H9 (cell line): Measurements from ENCODE around the gene TMEM205. TPM values are rescaled to one million over a fixed set of nuclear protein-coding genes. Genes with fewer than 3 reads are reported as not detected.
A peak's percentile ranks its signal among the peaks of the same experiment; 100 is the strongest.

ENCODE experiments used
- DNase-seq: peaks from one replicate; pipeline ENCODE4 v3.0.0-alpha.2; 2017
- H2AFZ ChIP-seq: one replicate; pipeline ENCODE4 v1.6.1; 2013; ENCODE audit warnings: mild to moderate bottlenecking, low read length, control low read depth, moderate library complexity
- H2AK5ac ChIP-seq: 2 replicates; pipeline ENCODE4 v1.6.1; 2013; ENCODE audit warnings: low read length, control low read depth, mixed read lengths; ENCODE audit not compliant: insufficient read length
- H2BK120ac ChIP-seq: one replicate; pipeline ENCODE4 v1.6.1; 2013; ENCODE audit warnings: low read depth, mild to moderate bottlenecking, low read length, control low read depth, inconsistent platforms; ENCODE audit not compliant: poor library complexity, severe bottlenecking
- H2BK12ac ChIP-seq: 2 replicates; pipeline ENCODE4 v1.6.1; 2013; ENCODE audit warnings: low read length, control low read depth, mixed read lengths, low read depth; ENCODE audit not compliant: insufficient read length
- H2BK15ac ChIP-seq: 2 replicates; pipeline ENCODE4 v1.6.1; 2013; ENCODE audit warnings: low read depth, low read length, control low read depth
- H2BK20ac ChIP-seq: one replicate; pipeline ENCODE4 v1.6.1; 2013; ENCODE audit warnings: low read depth, mild to moderate bottlenecking, low read length, control low read depth, inconsistent platforms; ENCODE audit not compliant: poor library complexity, severe bottlenecking
- H2BK5ac ChIP-seq: 2 replicates; pipeline ENCODE4 v1.6.1; 2013; ENCODE audit warnings: low read length, control low read depth, mixed read lengths; ENCODE audit not compliant: insufficient read length
- H3K14ac ChIP-seq: 2 replicates; pipeline ENCODE4 v1.6.1; 2013; ENCODE audit warnings: low read length, control low read depth; ENCODE audit not compliant: insufficient read depth
- H3K18ac ChIP-seq: 2 replicates; pipeline ENCODE4 v1.6.1; 2013; ENCODE audit warnings: low read depth, mild to moderate bottlenecking, mixed read lengths, low read length, control low read depth; ENCODE audit not compliant: insufficient read length
- H3K23ac ChIP-seq: 2 replicates; pipeline ENCODE4 v1.6.1; 2013; ENCODE audit warnings: low read length, control low read depth, mixed read lengths, low read depth; ENCODE audit not compliant: insufficient read length
- H3K23me2 ChIP-seq: 2 replicates; pipeline ENCODE4 v1.6.1; 2013; ENCODE audit warnings: low read depth, mild to moderate bottlenecking, mixed read lengths, low read length, control low read depth; ENCODE audit not compliant: insufficient read length, poor library complexity, severe bottlenecking
- H3K27ac ChIP-seq: 2 replicates; pipeline ENCODE4 v1.5.1; 2013; ENCODE audit warnings: low read length, control low read depth, mixed read lengths, low read depth; ENCODE audit not compliant: insufficient read length
- H3K27me3 ChIP-seq: 2 replicates; pipeline ENCODE4 v1.6.1; 2013; ENCODE audit warnings: low read length, control low read depth, inconsistent platforms; ENCODE audit not compliant: insufficient read depth
- H3K4ac ChIP-seq: 2 replicates; pipeline ENCODE4 v1.6.1; 2013; ENCODE audit warnings: low read depth, mild to moderate bottlenecking, control low read depth, inconsistent platforms, low read length, moderate library complexity
- H3K4me1 ChIP-seq: 2 replicates; pipeline ENCODE4 v1.6.1; 2013; ENCODE audit warnings: low read length, control low read depth, inconsistent platforms; ENCODE audit not compliant: insufficient read depth
- H3K4me2 ChIP-seq: 2 replicates; pipeline ENCODE4 v1.6.1; 2013; ENCODE audit warnings: low read length, control low read depth, mixed read lengths; ENCODE audit not compliant: insufficient read length, insufficient read depth
- H3K56ac ChIP-seq: 2 replicates; pipeline ENCODE4 v1.6.1; 2013; ENCODE audit warnings: low read depth, mild to moderate bottlenecking, mixed read lengths, low read length, control low read depth; ENCODE audit not compliant: insufficient read length
- H3K79me1 ChIP-seq: 2 replicates; pipeline ENCODE4 v1.6.1; 2013; ENCODE audit warnings: low read depth, mild to moderate bottlenecking, moderate library complexity, low read length, control low read depth, inconsistent platforms; ENCODE audit not compliant: insufficient read depth, poor library complexity, severe bottlenecking
- H3K79me2 ChIP-seq: 2 replicates; pipeline ENCODE4 v1.6.1; 2013; ENCODE audit warnings: low read length, control low read depth, inconsistent platforms; ENCODE audit not compliant: insufficient read depth
- H3K9ac ChIP-seq: 2 replicates; pipeline ENCODE4 v1.6.1; 2013; ENCODE audit warnings: low read length, control low read depth, mixed read lengths; ENCODE audit not compliant: insufficient read length; ENCODE audit errors: extremely low read depth
- H3K9me3 ChIP-seq: one replicate; pipeline ENCODE4 v1.6.1; 2013; ENCODE audit warnings: low read depth, low read length, inconsistent platforms; ENCODE audit not compliant: control insufficient read depth
- H3T11ph ChIP-seq: one replicate; pipeline ENCODE4 v1.6.1; 2013; ENCODE audit warnings: mild to moderate bottlenecking, low read length, control low read depth, inconsistent platforms
- H4K20me1 ChIP-seq: one replicate; pipeline ENCODE4 v1.6.1; 2013; ENCODE audit not compliant: control insufficient read depth, insufficient read length, insufficient read depth
- H4K5ac ChIP-seq: 2 replicates; pipeline ENCODE4 v1.6.1; 2013; ENCODE audit warnings: low read depth, mild to moderate bottlenecking, mixed read lengths, low read length, control low read depth; ENCODE audit not compliant: insufficient read length
- H4K8ac ChIP-seq: replicated peaks from 2 replicates; pipeline ENCODE4 v1.6.1; 2013; ENCODE audit warnings: low read length, control low read depth, mixed read lengths, low read depth; ENCODE audit not compliant: insufficient read length
- H4K91ac ChIP-seq: 2 replicates; pipeline ENCODE4 v1.6.1; 2013; ENCODE audit warnings: low read depth, mild to moderate bottlenecking, moderate library complexity, mixed read lengths, low read length, control low read depth; ENCODE audit not compliant: insufficient read length
- H3K27ac Mint-ChIP-seq, 3 experiments: 2 replicates in 2 of 3; 3 replicates in 1 of 3; pipeline ENCODE4 v1.8.0; 2020 to 2021; ENCODE audit warnings: mixed read lengths in 3 of 3, mild to moderate bottlenecking in 1 of 3, moderate library complexity in 1 of 3
- H3K27me3 Mint-ChIP-seq: 2 replicates; pipeline ENCODE4 v1.8.0; 2021; ENCODE audit warnings: low read depth, mild to moderate bottlenecking, moderate library complexity, mixed read lengths
- H3K36me3 Mint-ChIP-seq, 3 experiments: 2 replicates in 2 of 3; 3 replicates in 1 of 3; pipeline ENCODE4 v1.8.0; 2020 to 2021; ENCODE audit warnings: low read depth in 3 of 3, mixed read lengths in 3 of 3; ENCODE audit not compliant: insufficient read depth in 1 of 3
- H3K4me1 Mint-ChIP-seq, 2 experiments: 2 replicates each; pipeline ENCODE4 v1.8.0; 2020; ENCODE audit warnings: mixed read lengths in 2 of 2
- H3K4me3 Mint-ChIP-seq, 2 experiments: 2 replicates in 1 of 2; 3 replicates in 1 of 2; pipeline ENCODE4 v1.8.0; 2020 to 2021; ENCODE audit warnings: mild to moderate bottlenecking in 2 of 2, mixed read lengths in 2 of 2, moderate library complexity in 1 of 2
- H3K9me3 Mint-ChIP-seq, 2 experiments: 2 replicates in 1 of 2; 3 replicates in 1 of 2; pipeline ENCODE4 v1.8.0; 2020; ENCODE audit warnings: mild to moderate bottlenecking in 2 of 2, mixed read lengths in 2 of 2, moderate library complexity in 1 of 2
- WGBS: extraction: QIAGEN DNeasy Blood & Tissue Kit; methylation state at CpG from one replicate; pipeline ENCODE4 v1.1.7; 2013; ENCODE audit warnings: missing lambda C conversion rate, low lambda C conversion rate, mixed read lengths; ENCODE audit not compliant: insufficient read length; ENCODE audit errors: extremely low coverage; 5-methylcytosine and 5-hydroxymethylcytosine counted together
- total RNA-seq: library from RNA; stranded (reverse); gene quantifications from 2 replicates; pipeline ENCODE4 v1.2.1, GENCODE V29; 2021
- TF ChIP-seq, protein P1 (sequence below): fragments of 200-600 bp; sonication (generic); conservative IDR thresholded peaks from 3 replicates; pipeline ENCODE4 v1.8.0; 2021; ENCODE audit warnings: antibody characterized with exemption, mild to moderate bottlenecking

Gene TMEM205
- total RNA-seq, 1 experiment from 2014 or later = 69.7 TPM

DNA sequence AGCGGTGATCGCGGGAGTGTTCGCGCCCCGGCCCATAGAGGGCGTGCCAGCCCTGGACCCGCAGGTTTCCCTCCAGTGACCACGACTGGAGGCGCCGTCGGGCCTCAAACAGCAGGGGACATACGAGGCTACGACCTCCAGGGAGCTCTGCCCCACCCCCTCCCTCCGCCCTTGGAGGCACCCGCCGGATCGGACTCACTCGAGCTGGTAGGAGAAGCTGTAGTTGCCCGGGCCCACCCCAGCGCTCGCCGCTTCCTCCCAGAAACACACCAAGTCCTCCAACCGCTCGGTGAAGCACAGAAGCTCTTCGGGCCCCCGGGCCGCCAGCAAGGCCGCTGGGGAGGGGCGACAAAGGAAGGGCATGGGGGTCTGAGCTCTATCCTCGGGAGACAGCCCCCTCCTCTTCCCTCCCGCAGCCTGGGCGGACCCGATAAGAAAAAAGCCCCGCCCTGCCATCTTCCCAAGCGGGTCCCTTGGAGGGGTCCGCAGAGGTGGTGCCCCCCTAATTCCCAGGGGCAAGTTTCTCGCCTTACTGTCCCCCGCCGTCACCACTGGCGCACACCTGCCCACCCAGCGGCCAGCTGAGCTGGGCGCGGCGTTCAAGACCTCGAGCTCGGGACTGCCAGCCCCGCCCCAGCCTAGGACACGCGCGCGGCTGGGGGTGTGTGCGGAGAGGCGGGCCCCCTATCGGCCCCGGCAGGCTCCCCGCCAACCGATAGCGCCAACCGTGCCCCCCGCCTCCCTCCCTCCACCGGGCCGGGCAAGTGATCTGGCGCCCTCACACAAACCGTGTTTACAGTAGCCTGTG is 37.0 kb upstream of the TMEM205 start:
- H3K79me2 ChIP-seq = no peaks in the 10 kb centered on the region
- Mint-ChIP-seq H3K27me3 (peaks cover 2% of the 10 kb centered on the region; the same call in 1 of the 2 replicates), H3K4me1 (peaks cover 9 to 26% of the 10 kb centered on the region in 2 experiments), H3K9me3 (no peaks in the 10 kb centered on the region), H3K4me3 (peak overlapping the region; percentile 92 to 95), H3K27ac (peak overlapping the region in 2 of 3 experiments; percentile 79 to 84; a peak in 4 of 7 replicates), H3K36me3 (peaks cover 1 to 8% (median 5%) of the 10 kb centered on the region in 3 experiments; a peak in 6 of 7 replicates)
- WGBS = no CpG with 5 or more reads among the region's 65 CpGs
- peak overlapping the region; percentile 86 for H3K4me2 ChIP-seq
- DNase-seq = peak; percentile 87
- no peak overlapping the region for H2AK5ac ChIP-seq
- no peaks in the 10 kb centered on the region for H3K79me1 ChIP-seq
- H4K91ac ChIP-seq = no peak overlapping the region
- H3K27me3 ChIP-seq = no peaks in the 10 kb centered on the region
- H3K14ac ChIP-seq = no peak overlapping the region
- H3K9me3 ChIP-seq = no peaks in the 10 kb centered on the region
- no peak overlapping the region for H2BK20ac ChIP-seq
- no peak overlapping the region for H2BK120ac ChIP-seq
- no peak overlapping the region for H2AFZ ChIP-seq
- H4K20me1 ChIP-seq = peaks cover 4% of the 10 kb centered on the region
- no peak overlapping the region for H2BK15ac ChIP-seq
- H4K8ac ChIP-seq = no peak overlapping the region
- no peak overlapping the region for H3K9ac ChIP-seq
- no peak overlapping the region for H3K56ac ChIP-seq
- TF ChIP-seq, protein P1, sequence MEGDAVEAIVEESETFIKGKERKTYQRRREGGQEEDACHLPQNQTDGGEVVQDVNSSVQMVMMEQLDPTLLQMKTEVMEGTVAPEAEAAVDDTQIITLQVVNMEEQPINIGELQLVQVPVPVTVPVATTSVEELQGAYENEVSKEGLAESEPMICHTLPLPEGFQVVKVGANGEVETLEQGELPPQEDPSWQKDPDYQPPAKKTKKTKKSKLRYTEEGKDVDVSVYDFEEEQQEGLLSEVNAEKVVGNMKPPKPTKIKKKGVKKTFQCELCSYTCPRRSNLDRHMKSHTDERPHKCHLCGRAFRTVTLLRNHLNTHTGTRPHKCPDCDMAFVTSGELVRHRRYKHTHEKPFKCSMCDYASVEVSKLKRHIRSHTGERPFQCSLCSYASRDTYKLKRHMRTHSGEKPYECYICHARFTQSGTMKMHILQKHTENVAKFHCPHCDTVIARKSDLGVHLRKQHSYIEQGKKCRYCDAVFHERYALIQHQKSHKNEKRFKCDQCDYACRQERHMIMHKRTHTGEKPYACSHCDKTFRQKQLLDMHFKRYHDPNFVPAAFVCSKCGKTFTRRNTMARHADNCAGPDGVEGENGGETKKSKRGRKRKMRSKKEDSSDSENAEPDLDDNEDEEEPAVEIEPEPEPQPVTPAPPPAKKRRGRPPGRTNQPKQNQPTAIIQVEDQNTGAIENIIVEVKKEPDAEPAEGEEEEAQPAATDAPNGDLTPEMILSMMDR = peak; percentile 95
- H2BK12ac ChIP-seq = no peak overlapping the region
- peaks cover 18% of the 10 kb centered on the region for H3K23me2 ChIP-seq
- no peak overlapping the region for H3K4ac ChIP-seq
- H3K27ac ChIP-seq = no peak overlapping the region
- no peak overlapping the region for H2BK5ac ChIP-seq
- no peak overlapping the region for H4K5ac ChIP-seq
- no peak overlapping the region for H3K18ac ChIP-seq
- no peak overlapping the region for H3K23ac ChIP-seq
- H3T11ph ChIP-seq = no peak overlapping the region
- H3K4me1 ChIP-seq = no peaks in the 10 kb centered on the region
